Thyroid gland (tissue), 4 donors: ENCODE measurements around the gene COL18A1. TPM values are rescaled to one million over a fixed set of nuclear protein-coding genes. Genes with fewer than 3 reads are reported as not detected.

Experiments used
- DNase-seq, 2 donors: peaks; one replicate each; pipeline ENCODE4 v3.0.0-alpha.2; 2019
- H3K27ac ChIP-seq, 3 donors: fragments of 200-600 bp; sonication (generic); 1 replicate in 2 of 3; 2 replicates in 1 of 3; pipeline ENCODE4 v1.5.1; 2016 to 2019; ENCODE audit warnings: mild to moderate bottlenecking in 1 of 3, moderate library complexity in 1 of 3
- H3K27me3 ChIP-seq: fragments of 200-600 bp; sonication (generic); one replicate; pipeline ENCODE4 v1.5.1; 2019
- H3K36me3 ChIP-seq, 2 donors: fragments of 200-600 bp; sonication (generic); one replicate each; pipeline ENCODE4 v1.5.1; 2016 to 2019
- H3K4me1 ChIP-seq, 2 donors: fragments of 200-600 bp; sonication (generic); one replicate each; pipeline ENCODE4 v1.5.1; 2017 to 2019
- H3K4me3 ChIP-seq, 3 donors: fragments of 200-600 bp; sonication (generic); replicated peaks in 1 of 3; 1 replicate in 2 of 3; 2 replicates in 1 of 3; pipeline ENCODE4 v1.5.1; 2016; ENCODE audit warnings: mild to moderate bottlenecking in 1 of 3
- H3K9me3 ChIP-seq: fragments of 200-600 bp; sonication (generic); one replicate; pipeline ENCODE4 v1.5.1; 2017
- CTCF ChIP-seq, 6 experiments: fragments of 200-600 bp in 3 of 6; fragments of 450-650 bp in 3 of 6; sonication (generic) in 3 of 6; IDR thresholded peaks; one replicate each; pipeline ENCODE4 v1.5.1; 2016 to 2019; ENCODE audit warnings: antibody characterized with exemption in 6 of 6, mild to moderate bottlenecking in 2 of 6, inconsistent platforms in 1 of 6, moderate library complexity in 1 of 6
- POLR2A ChIP-seq, 2 donors: fragments of 450-650 bp; IDR thresholded peaks; one replicate each; pipeline ENCODE4 v1.6.1; 2017; ENCODE audit warnings: antibody characterized with exemption in 2 of 2, mild to moderate bottlenecking in 2 of 2, moderate library complexity in 1 of 2
- WGBS, 2 donors: methylation state at CpG; one replicate each; pipeline ENCODE4 v1.1.5; 2017; 5-methylcytosine and 5-hydroxymethylcytosine counted together
- intact Hi-C: fragments of 100-400 bp; cut with DNase I; formaldehyde crosslinking; loops from one replicate; pipeline ENCODE4 v1.15.1; 2023
- total RNA-seq, 4 donors: library from RNA; depleted of rRNA; stranded (reverse); fragments of >200 nt; gene quantifications; one replicate each; pipeline ENCODE4 v1.2.3, GENCODE V29; 2016

COL18A1 gene
- total RNA-seq, 4 donors from 2014 or later = 105 to 264 (median 238) TPM

- Histone ChIP-seq H3K27ac (no peak overlapping the region), H3K4me1 (peaks cover 0 to 8% of the 10 kb centered on the region in 2 donors), H3K4me3 (no peak overlapping the region), H3K9me3 (no peaks in the 10 kb centered on the region), H3K27me3 (no peaks in the 10 kb centered on the region), H3K36me3 (no peaks in the 10 kb centered on the region)
- intact Hi-C loops = no loop called here
- TF ChIP-seq CTCF (IDR thresholded peaks at IDR 0.05) = no peak
- no peak for TF ChIP-seq POLR2A (IDR thresholded peaks at IDR 0.05)
- WGBS, 2 donors = 82 to 89% methylated on average over 14 to 22 of the region's 24 CpGs
- DNase-seq = no peak
Observed at GRCh38 chr21:45450423-45451090, 45.6 kb downstream of the COL18A1 start.

- Histone ChIP-seq H3K4me3 (no peak overlapping the region), H3K9me3 (no peaks in the 10 kb centered on the region), H3K36me3 (no peaks in the 10 kb centered on the region), H3K27me3 (no peaks in the 10 kb centered on the region), H3K27ac (no peak overlapping the region), H3K4me1 (peaks cover 0 to 8% of the 10 kb centered on the region in 2 donors)
- no peak for DNase-seq
- WGBS, 2 donors = 82 to 86% methylated on average over 18 to 20 of the region's 20 CpGs
- no peak for TF ChIP-seq CTCF (IDR thresholded peaks at IDR 0.05)
- no peak for TF ChIP-seq POLR2A (IDR thresholded peaks at IDR 0.05)
- intact Hi-C loops = no loop called here
Observed at GRCh38 chr21:45451091-45451740, 46.3 kb downstream of the COL18A1 start.

- Histone ChIP-seq H3K27ac (no peak overlapping the region), H3K4me3 (no peak overlapping the region), H3K9me3 (no peaks in the 10 kb centered on the region), H3K27me3 (no peaks in the 10 kb centered on the region), H3K4me1 (peaks cover 0 to 8% of the 10 kb centered on the region in 2 donors), H3K36me3 (no peaks in the 10 kb centered on the region)
- intact Hi-C loops = no loop called here
- TF ChIP-seq CTCF (IDR thresholded peaks at IDR 0.05) = no peak
- TF ChIP-seq POLR2A (IDR thresholded peaks at IDR 0.05) = no peak
- 90 to 91% methylated on average over 6 to 9 of the region's 12 CpGs for WGBS, 2 donors
- DNase-seq = no peak
Observed at GRCh38 chr21:45451771-45452182, 46.8 kb downstream of the COL18A1 start.

GRCh38 chr21:45452696-45453307, 47.8 kb downstream of the COL18A1 start:
- intact Hi-C loops = no loop called here
- DNase-seq = no peak

More at GRCh38 chr21:45452696-45453307, 47.8 kb downstream of the COL18A1 start:
- 92 to 98% methylated on average over 7 of the region's 7 CpGs for WGBS, 2 donors
- Histone ChIP-seq H3K9me3 (no peaks in the 10 kb centered on the region), H3K4me3 (no peak overlapping the region), H3K27me3 (no peaks in the 10 kb centered on the region), H3K4me1 (peaks cover 0 to 8% of the 10 kb centered on the region in 2 donors), H3K27ac (no peak overlapping the region), H3K36me3 (no peaks in the 10 kb centered on the region)
- TF ChIP-seq POLR2A (IDR thresholded peaks at IDR 0.05) (no peak), CTCF (IDR thresholded peaks at IDR 0.05) (no peak)
